Glutamatergic neuron (in vitro differentiated cells): Measurements from ENCODE around the gene ERN1. TPM values are rescaled to one million over a fixed set of nuclear protein-coding genes. Genes with fewer than 3 reads are reported as not detected.
"Not testable (repeated sequence)": the region's sequence is repeated elsewhere in the genome, so short reads cannot be mapped to it uniquely, and the experiment has no call there.

Experiments
- DNase-seq: peaks from one replicate; pipeline ENCODE4 v3.0.0; 2022
- H3K27ac Mint-ChIP-seq: one replicate; pipeline ENCODE4 v1.8.0; 2020; ENCODE audit warnings: mild to moderate bottlenecking, mixed read lengths, inconsistent platforms; ENCODE audit not compliant: unreplicated experiment
- H3K27me3 Mint-ChIP-seq: one replicate; pipeline ENCODE4 v1.8.0; 2020; ENCODE audit warnings: mild to moderate bottlenecking, moderate library complexity, mixed read lengths, inconsistent platforms; ENCODE audit not compliant: unreplicated experiment
- H3K36me3 Mint-ChIP-seq: one replicate; pipeline ENCODE4 v1.8.0; 2020; ENCODE audit warnings: mild to moderate bottlenecking, mixed read lengths, inconsistent platforms; ENCODE audit not compliant: unreplicated experiment
- H3K4me1 Mint-ChIP-seq: one replicate; pipeline ENCODE4 v1.8.0; 2020; ENCODE audit warnings: mild to moderate bottlenecking, low read depth, mixed read lengths, inconsistent platforms; ENCODE audit not compliant: unreplicated experiment
- H3K4me3 Mint-ChIP-seq: one replicate; pipeline ENCODE4 v1.8.0; 2020; ENCODE audit warnings: mild to moderate bottlenecking, mixed read lengths, inconsistent platforms; ENCODE audit not compliant: unreplicated experiment
- H3K9me3 Mint-ChIP-seq: one replicate; pipeline ENCODE4 v1.8.0; 2020; ENCODE audit warnings: mild to moderate bottlenecking, moderate library complexity, mixed read lengths, inconsistent platforms; ENCODE audit not compliant: unreplicated experiment
- total RNA-seq: library from RNA; stranded (reverse); fragmentation: NEBNext Ultra II Directional; extraction: Animal tissue kit (Norgen Biotek cat#: 25700); gene quantifications from one replicate; pipeline ENCODE4 v1.2.1, GENCODE V29; 2021; ENCODE audit not compliant: unreplicated experiment
- TF ChIP-seq, protein P1 (sequence below): fragments of 200-600 bp; sonication (generic); IDR thresholded peaks from one replicate; pipeline ENCODE4 v1.5.0; 2021; ENCODE audit not compliant: partially characterized antibody, unreplicated experiment

Gene ERN1
- total RNA-seq, 1 donor from 2014 or later = 6.9 TPM

GRCh38 chr17:64174686-64175456 is 44.9 kb upstream of the ERN1 start:
- no peak for DNase-seq
- no peaks in the 10 kb centered on the region for H3K27me3 Mint-ChIP-seq
- H3K4me1 Mint-ChIP-seq = peaks cover 10% of the 10 kb centered on the region
- TF ChIP-seq, protein P1, sequence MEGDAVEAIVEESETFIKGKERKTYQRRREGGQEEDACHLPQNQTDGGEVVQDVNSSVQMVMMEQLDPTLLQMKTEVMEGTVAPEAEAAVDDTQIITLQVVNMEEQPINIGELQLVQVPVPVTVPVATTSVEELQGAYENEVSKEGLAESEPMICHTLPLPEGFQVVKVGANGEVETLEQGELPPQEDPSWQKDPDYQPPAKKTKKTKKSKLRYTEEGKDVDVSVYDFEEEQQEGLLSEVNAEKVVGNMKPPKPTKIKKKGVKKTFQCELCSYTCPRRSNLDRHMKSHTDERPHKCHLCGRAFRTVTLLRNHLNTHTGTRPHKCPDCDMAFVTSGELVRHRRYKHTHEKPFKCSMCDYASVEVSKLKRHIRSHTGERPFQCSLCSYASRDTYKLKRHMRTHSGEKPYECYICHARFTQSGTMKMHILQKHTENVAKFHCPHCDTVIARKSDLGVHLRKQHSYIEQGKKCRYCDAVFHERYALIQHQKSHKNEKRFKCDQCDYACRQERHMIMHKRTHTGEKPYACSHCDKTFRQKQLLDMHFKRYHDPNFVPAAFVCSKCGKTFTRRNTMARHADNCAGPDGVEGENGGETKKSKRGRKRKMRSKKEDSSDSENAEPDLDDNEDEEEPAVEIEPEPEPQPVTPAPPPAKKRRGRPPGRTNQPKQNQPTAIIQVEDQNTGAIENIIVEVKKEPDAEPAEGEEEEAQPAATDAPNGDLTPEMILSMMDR = no peak
- H3K9me3 Mint-ChIP-seq = no peaks in the 10 kb centered on the region
- H3K27ac Mint-ChIP-seq = no peak overlapping the region
- H3K36me3 Mint-ChIP-seq = peaks cover 8% of the 10 kb centered on the region
- H3K4me3 Mint-ChIP-seq = no peak overlapping the region

GRCh38 chr17:64173646-64174045 is 43.7 kb upstream of the ERN1 start:
- TF ChIP-seq, protein P1 = no peak
- no peak for DNase-seq

DNA sequence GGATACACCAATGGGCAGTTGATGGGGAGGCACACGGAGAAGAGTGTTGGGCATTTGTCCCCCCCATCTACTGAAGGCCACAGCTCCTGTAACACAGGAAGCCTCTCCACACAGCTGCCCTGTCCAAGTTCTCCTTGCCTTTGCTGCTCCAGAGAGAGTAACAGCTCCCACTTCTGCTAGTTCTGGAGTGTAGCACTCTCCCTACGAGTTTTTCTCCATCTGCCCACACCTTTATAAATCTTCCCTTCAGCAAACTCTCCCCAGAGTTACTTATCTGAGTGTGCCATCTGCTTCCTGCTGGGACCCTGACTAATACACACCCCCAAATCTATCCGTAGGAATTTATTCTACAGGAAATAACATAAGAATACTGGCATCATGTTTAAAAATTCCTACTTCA is 42.6 kb upstream of the ERN1 start:
- DNase-seq = no peak
- Mint-ChIP-seq H3K36me3 (peaks cover 8% of the 10 kb centered on the region), H3K9me3 (no peaks in the 10 kb centered on the region), H3K27me3 (no peaks in the 10 kb centered on the region), H3K4me1 (peaks cover 6% of the 10 kb centered on the region), H3K27ac (peak overlapping the region; percentile 72), H3K4me3 (no peak overlapping the region)
- TF ChIP-seq, protein P1 = no peak

More at GRCh38 chr17:64173646-64174045, 43.7 kb upstream of the ERN1 start:
- H3K36me3 Mint-ChIP-seq = peaks cover 8% of the 10 kb centered on the region
- no peaks in the 10 kb centered on the region for H3K27me3 Mint-ChIP-seq
- H3K4me3 Mint-ChIP-seq = no peak overlapping the region
- no peak overlapping the region for H3K27ac Mint-ChIP-seq
- H3K4me1 Mint-ChIP-seq = peaks cover 10% of the 10 kb centered on the region
- no peaks in the 10 kb centered on the region for H3K9me3 Mint-ChIP-seq

DNA sequence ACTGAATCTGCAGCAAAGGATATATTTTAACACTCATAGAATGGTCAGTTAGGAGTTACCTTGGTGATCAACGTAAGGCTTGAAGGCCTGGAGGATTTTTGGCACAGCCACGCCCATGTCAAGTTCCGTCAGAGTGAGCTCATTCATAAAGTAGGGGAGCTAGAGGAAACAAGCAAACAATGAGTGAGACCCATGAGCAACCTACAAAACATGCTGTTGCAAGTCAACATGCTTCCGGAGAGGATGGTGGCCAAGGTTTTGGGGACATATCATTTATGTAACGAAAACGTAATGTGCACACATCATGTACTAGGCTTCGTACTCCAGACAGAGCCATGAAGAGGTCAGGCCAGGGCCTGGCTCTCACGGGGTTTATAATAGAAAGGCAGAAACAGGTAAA is 41.1 kb upstream of the ERN1 start:
- Mint-ChIP-seq H3K9me3 (no peaks in the 10 kb centered on the region), H3K4me1 (no peaks in the 10 kb centered on the region), H3K36me3 (peaks cover 12% of the 10 kb centered on the region), H3K27me3 (no peaks in the 10 kb centered on the region), H3K27ac (no peak overlapping the region), H3K4me3 (no peak overlapping the region)
- TF ChIP-seq, protein P1 = no peak
- no peak for DNase-seq

DNA sequence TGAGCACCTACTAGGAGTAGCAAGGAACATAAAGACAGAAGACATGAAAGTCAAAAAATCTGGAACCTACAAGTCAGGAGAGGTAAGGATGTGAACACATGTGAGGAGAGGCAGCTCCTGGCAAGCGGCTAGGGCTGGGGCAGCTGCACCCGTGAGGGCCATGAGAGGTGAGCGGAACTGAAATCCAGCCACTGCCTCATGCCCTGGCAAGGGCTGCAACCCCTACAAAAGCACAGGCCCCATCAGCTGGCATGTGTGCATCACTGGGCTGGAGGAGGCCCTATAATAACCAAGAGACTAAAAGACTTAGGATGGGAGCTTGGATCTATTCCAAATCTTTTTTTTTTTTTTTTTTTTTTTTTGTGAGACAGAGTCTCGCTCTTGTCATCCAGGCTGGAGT is 40.3 kb upstream of the ERN1 start:
- TF ChIP-seq, protein P1 = no peak
- Mint-ChIP-seq H3K27me3 (no peaks in the 10 kb centered on the region), H3K4me3 (no peak overlapping the region), H3K4me1 (no peaks in the 10 kb centered on the region), H3K9me3 (no peaks in the 10 kb centered on the region), H3K36me3 (peaks cover 12% of the 10 kb centered on the region), H3K27ac (no peak overlapping the region)
- DNase-seq = no peak

GRCh38 chr17:64167666-64168065 is 37.7 kb upstream of the ERN1 start:
- DNase-seq, H3K27me3 Mint-ChIP-seq, H3K27ac Mint-ChIP-seq, H3K4me1 Mint-ChIP-seq, H3K4me3 Mint-ChIP-seq, H3K9me3 Mint-ChIP-seq: not testable (repeated sequence)
- H3K36me3 Mint-ChIP-seq = peaks cover 11% of the 10 kb centered on the region
